Naive thymus-derived CD8-positive, alpha-beta T cell (primary cell): ENCODE measurements around the gene SPRED2. TPM values are rescaled to one million over a fixed set of nuclear protein-coding genes. Genes with fewer than 3 reads are reported as not detected.

Experiments
- ATAC-seq, 2 donors: fragments of 150-1000 bp; cut with Tn5 transposase in 1 of 2; sonication (Bioruptor Pico), chemical (Tn5 transposase) in 1 of 2; 1 replicate in 1 of 2; 2 replicates in 1 of 2; pipeline ENCODE4 v1.10.0; 2021; ENCODE audit warnings: mild to moderate bottlenecking in 2 of 2, moderate library complexity in 2 of 2
- POLR2A ChIA-PET: fragments of 350-600 bp; sonication (Branson Sonifier 250); formaldehyde crosslinking; loops from one replicate; lab custom pipeline; 2021; ENCODE audit warnings: antibody characterized with exemption; lab: Charles Lee
- DNase-seq, 10 donors: peaks; one replicate each; pipeline versions ENCODE4 v3.0.0 to v3.0.0-alpha.2; 2020 to 2022
- H3K27ac Mint-ChIP-seq, 10 donors: one replicate each; pipeline ENCODE4 v1.8.0; 2020 to 2022; ENCODE audit warnings: mild to moderate bottlenecking in 10 of 10, mixed read lengths in 10 of 10, moderate library complexity in 4 of 10, inconsistent platforms in 1 of 10
- H3K27me3 Mint-ChIP-seq, 5 donors: one replicate each; pipeline ENCODE4 v1.8.0; 2021 to 2022; ENCODE audit warnings: mixed read lengths in 5 of 5
- H3K36me3 Mint-ChIP-seq, 3 donors: one replicate each; pipeline ENCODE4 v1.8.0; 2020 to 2022; ENCODE audit warnings: mixed read lengths in 3 of 3, mild to moderate bottlenecking in 2 of 3, inconsistent platforms in 1 of 3
- H3K4me1 Mint-ChIP-seq, 4 donors: one replicate each; pipeline ENCODE4 v1.8.0; 2021 to 2022; ENCODE audit warnings: mixed read lengths in 4 of 4
- H3K4me3 Mint-ChIP-seq, 10 donors: one replicate each; pipeline ENCODE4 v1.8.0; 2020 to 2022; ENCODE audit warnings: mild to moderate bottlenecking in 10 of 10, mixed read lengths in 10 of 10, moderate library complexity in 6 of 10, inconsistent platforms in 1 of 10
- H3K9me3 Mint-ChIP-seq, 9 donors: one replicate each; pipeline ENCODE4 v1.8.0; 2020 to 2022; ENCODE audit warnings: mixed read lengths in 9 of 9, mild to moderate bottlenecking in 3 of 9, inconsistent platforms in 1 of 9, moderate library complexity in 1 of 9
- polyA plus RNA-seq, 3 donors: library from polyadenylated mRNA; unstranded; fragments of 300-500 nt; fragmentation: Illumina TruSeq; gene quantifications; one replicate each; pipeline ENCODE4 v1.2.3, GENCODE V29; 2021
- total RNA-seq, 8 experiments: library from RNA in 2 of 8; stranded (reverse) in 2 of 8; gene quantifications; one replicate each; pipeline ENCODE4 v1.2.3 and lab custom pipeline; 2021 to 2026

Gene SPRED2
- total and polyA plus RNA-seq, 5 experiments from 2014 or later: 0.17 to 0.57 (median 0.28) TPM; not detected in 1

- Mint-ChIP-seq H3K9me3 (peaks cover 0 to 25% (median 0%) of the 10 kb centered on the region in 9 donors), H3K4me3 (no peak overlapping the region), H3K4me1 (peaks cover 0 to 15% (median 3%) of the 10 kb centered on the region in 4 donors), H3K27ac (no peak overlapping the region), H3K27me3 (peaks cover 5 to 33% (median 15%) of the 10 kb centered on the region in 5 donors), H3K36me3 (peaks cover 0 to 19% (median 2%) of the 10 kb centered on the region in 3 donors)
- no peak for DNase-seq
- POLR2A ChIA-PET: no interaction called here
- ATAC-seq: no peak
Measured at GRCh38 chr2:65464604-65465003, 32.2 kb upstream of the SPRED2 start.

GRCh38 chr2:65458999-65459398 lies 26.6 kb upstream of the SPRED2 start:
- H3K27ac Mint-ChIP-seq: no peak overlapping the region
- POLR2A ChIA-PET: interaction anchor here (0.7 kb wide), 1 partner anchor 23 kb away, joined by 3 read pairs; no protein-coding TSS in a partner anchor
- ATAC-seq: no peak
- no peak for DNase-seq
- H3K4me1 Mint-ChIP-seq: no peaks in the 10 kb centered on the region
- peaks cover 0 to 19% (median 0%) of the 10 kb centered on the region in 9 donors for H3K9me3 Mint-ChIP-seq
- H3K27me3 Mint-ChIP-seq: peaks cover 18 to 51% (median 29%) of the 10 kb centered on the region in 5 donors
- H3K36me3 Mint-ChIP-seq: peaks cover 0 to 19% (median 2%) of the 10 kb centered on the region in 3 donors
- H3K4me3 Mint-ChIP-seq: no peak overlapping the region

GRCh38 chr2:65456886-65457285 lies 24.5 kb upstream of the SPRED2 start:
- no peak overlapping the region for H3K4me3 Mint-ChIP-seq
- peaks cover 18 to 49% (median 35%) of the 10 kb centered on the region in 5 donors for H3K27me3 Mint-ChIP-seq
- H3K9me3 Mint-ChIP-seq: peaks cover 0 to 6% (median 0%) of the 10 kb centered on the region in 9 donors
- H3K4me1 Mint-ChIP-seq: no peaks in the 10 kb centered on the region
- no peak for ATAC-seq
- H3K27ac Mint-ChIP-seq: no peak overlapping the region
- peaks cover 0 to 8% (median 0%) of the 10 kb centered on the region in 3 donors for H3K36me3 Mint-ChIP-seq
- POLR2A ChIA-PET: no interaction called here
- no peak for DNase-seq

GRCh38 chr2:65456064-65456463 lies 23.7 kb upstream of the SPRED2 start:
- Mint-ChIP-seq H3K27ac (no peak overlapping the region), H3K36me3 (peaks cover 0 to 5% (median 0%) of the 10 kb centered on the region in 3 donors), H3K9me3 (no peaks in the 10 kb centered on the region), H3K4me1 (no peaks in the 10 kb centered on the region), H3K27me3 (peaks cover 16 to 49% (median 34%) of the 10 kb centered on the region in 5 donors), H3K4me3 (no peak overlapping the region)
- POLR2A ChIA-PET: no interaction called here
- no peak for DNase-seq
- ATAC-seq: no peak

- DNase-seq (no peak), ATAC-seq (no peak)
- Mint-ChIP-seq H3K4me1 (no peaks in the 10 kb centered on the region), H3K4me3 (no peak overlapping the region), H3K9me3 (no peaks in the 10 kb centered on the region), H3K27ac (no peak overlapping the region), H3K36me3 (no peaks in the 10 kb centered on the region), H3K27me3 (peaks cover 20 to 45% (median 27%) of the 10 kb centered on the region in 5 donors)
- POLR2A ChIA-PET: interaction anchor here (0.9 kb wide), 1 partner anchor 156 kb away, joined by 3 read pairs; no protein-coding TSS in a partner anchor
Measured at GRCh38 chr2:65453916-65454315, 21.5 kb upstream of the SPRED2 start.

GRCh38 chr2:65452150-65452895 lies 19.9 kb upstream of the SPRED2 start:
- Mint-ChIP-seq H3K36me3 (no peaks in the 10 kb centered on the region), H3K27me3 (peaks cover 18 to 33% (median 19%) of the 10 kb centered on the region in 5 donors), H3K4me1 (no peaks in the 10 kb centered on the region), H3K4me3 (no peak overlapping the region), H3K27ac (no peak overlapping the region), H3K9me3 (no peaks in the 10 kb centered on the region)
- ATAC-seq (no peak), DNase-seq (no peak)
- POLR2A ChIA-PET: no interaction called here

- H3K4me3 Mint-ChIP-seq: no peak overlapping the region
Measured at GRCh38 chr2:65450810-65451209, 18.4 kb upstream of the SPRED2 start.

GRCh38 chr2:65450393-65450792 lies 18.0 kb upstream of the SPRED2 start:
- H3K27me3 Mint-ChIP-seq: peaks cover 15 to 33% (median 18%) of the 10 kb centered on the region in 5 donors
- no peak overlapping the region for H3K4me3 Mint-ChIP-seq

More at GRCh38 chr2:65450810-65451209, 18.4 kb upstream of the SPRED2 start:
- no peak overlapping the region for H3K27ac Mint-ChIP-seq
- DNase-seq: no peak
- no peaks in the 10 kb centered on the region for H3K4me1 Mint-ChIP-seq
- POLR2A ChIA-PET: no interaction called here
- H3K36me3 Mint-ChIP-seq: no peaks in the 10 kb centered on the region
- H3K27me3 Mint-ChIP-seq: peaks cover 15 to 33% (median 18%) of the 10 kb centered on the region in 5 donors
- H3K9me3 Mint-ChIP-seq: no peaks in the 10 kb centered on the region
- no peak for ATAC-seq

GRCh38 chr2:65443509-65444186 lies 11.2 kb upstream of the SPRED2 start:
- Mint-ChIP-seq H3K4me3 (no peak overlapping the region), H3K4me1 (no peaks in the 10 kb centered on the region), H3K9me3 (no peaks in the 10 kb centered on the region), H3K36me3 (no peaks in the 10 kb centered on the region), H3K27me3 (peaks cover 11 to 34% (median 16%) of the 10 kb centered on the region in 5 donors), H3K27ac (no peak overlapping the region)
- DNase-seq (no peak), ATAC-seq (no peak)
- POLR2A ChIA-PET: no interaction called here

More at GRCh38 chr2:65450393-65450792, 18.0 kb upstream of the SPRED2 start:
- POLR2A ChIA-PET: no interaction called here
- Mint-ChIP-seq H3K4me1 (no peaks in the 10 kb centered on the region), H3K36me3 (no peaks in the 10 kb centered on the region), H3K27ac (no peak overlapping the region), H3K9me3 (no peaks in the 10 kb centered on the region)
- DNase-seq: no peak
- ATAC-seq: no peak

GRCh38 chr2:65442420-65443020 lies 10.1 kb upstream of the SPRED2 start:
- POLR2A ChIA-PET: no interaction called here
- H3K27me3 Mint-ChIP-seq: peaks cover 13 to 45% (median 24%) of the 10 kb centered on the region in 5 donors
- H3K27ac Mint-ChIP-seq: no peak overlapping the region
- no peak overlapping the region for H3K4me3 Mint-ChIP-seq
- no peaks in the 10 kb centered on the region for H3K36me3 Mint-ChIP-seq
- H3K4me1 Mint-ChIP-seq: no peaks in the 10 kb centered on the region
- no peak for DNase-seq
- H3K9me3 Mint-ChIP-seq: no peaks in the 10 kb centered on the region
- ATAC-seq: no peak

GRCh38 chr2:65438137-65438899 lies 5.9 kb upstream of the SPRED2 start:
- no peak overlapping the region for H3K4me3 Mint-ChIP-seq
- no peak for ATAC-seq
- H3K27ac Mint-ChIP-seq: no peak overlapping the region
- POLR2A ChIA-PET: interaction anchor here (0.6 to 0.7 kb wide), 2 partner anchors 36 to 71 kb away, joined by 3 read pairs; no protein-coding TSS in a partner anchor
- H3K4me1 Mint-ChIP-seq: peaks cover 6 to 19% (median 11%) of the 10 kb centered on the region in 4 donors
- H3K36me3 Mint-ChIP-seq: peaks cover 0 to 4% (median 0%) of the 10 kb centered on the region in 3 donors
- H3K27me3 Mint-ChIP-seq: peaks cover 30 to 78% (median 50%) of the 10 kb centered on the region in 5 donors
- no peaks in the 10 kb centered on the region for H3K9me3 Mint-ChIP-seq
- no peak for DNase-seq
